ENCODE results near the gene CAPN13.

Gene CAPN13

GRCh38 chr2:30678410-30679137 is 128.7 kb downstream of the CAPN13 start:
- DNase-seq = no peak

GRCh38 chr2:30677861-30678385 is 129.3 kb downstream of the CAPN13 start:
- DNase-seq = no peak

GRCh38 chr2:30677231-30677630 is 130.0 kb downstream of the CAPN13 start:
- DNase-seq = no peak

GRCh38 chr2:30675758-30676157 is 131.5 kb downstream of the CAPN13 start:
- DNase-seq = no peak

GRCh38 chr2:30673127-30673526 is 134.1 kb downstream of the CAPN13 start:
- no peak for DNase-seq

Measured in NCI-H1694 treated with DMSO at 0.1 percent for 48 hours (cell line).